ENCODE measurements around the gene STAC3.

STAC3 gene

GRCh38 chr12:57235728-57236131, 15.3 kb downstream of the STAC3 start:
- DNase-seq, result no peak

- DNase-seq, result no peak
These were observed 15.8 kb downstream of the STAC3 start for GRCh38 chr12:57235017-57235727.

- DNase-seq, result no peak
These were observed 16.4 kb downstream of the STAC3 start for GRCh38 chr12:57234571-57235016.

- no peak for DNase-seq
These were observed 16.8 kb downstream of the STAC3 start for GRCh38 chr12:57234233-57234570.

GRCh38 chr12:57233357-57234232, 17.4 kb downstream of the STAC3 start:
- no peak for DNase-seq

GRCh38 chr12:57232156-57232756, 18.7 kb downstream of the STAC3 start:
- no peak for DNase-seq

GRCh38 chr12:57231276-57232021, 19.5 kb downstream of the STAC3 start:
- no peak for DNase-seq

- no peak for DNase-seq
These were observed 20.4 kb downstream of the STAC3 start for GRCh38 chr12:57230381-57231155.

GRCh38 chr12:57229634-57230380, 21.2 kb downstream of the STAC3 start, which contains the start of gene SHMT2:
SHMT2 (plus strand) TSS chr12:57229711; CDS start chr12:57229779, 68 bp downstream.
- peak; percentile 88 to 92 for DNase-seq

- DNase-seq, result no peak
These were observed 21.8 kb downstream of the STAC3 start for GRCh38 chr12:57229046-57229633.

- DNase-seq, result no peak
These were observed 23.5 kb downstream of the STAC3 start for GRCh38 chr12:57227315-57228115.

GRCh38 chr12:57226588-57227314, 24.2 kb downstream of the STAC3 start:
- DNase-seq, result no peak

- DNase-seq, result no peak
These were observed 25.2 kb downstream of the STAC3 start for GRCh38 chr12:57225680-57226210.

- DNase-seq, result peak; percentile 52
These were observed 25.9 kb downstream of the STAC3 start for GRCh38 chr12:57224973-57225679.

- no peak for DNase-seq
These were observed 26.6 kb downstream of the STAC3 start for GRCh38 chr12:57224278-57224972.

GRCh38 chr12:57223191-57224165, 27.5 kb downstream of the STAC3 start:
- no peak for DNase-seq
